DOHH2 (cell line): ENCODE data around the gene SRBD1.

Experiments used
- H3F3A ChIP-seq: fragments of 200-600 bp; sonication (generic), shearing (Covaris generic); 2 replicates; pipeline ENCODE4 v1.6.0; 2016; ENCODE audit warnings: antibody characterized with exemption, mild to moderate bottlenecking; ENCODE audit not compliant: control insufficient read depth, insufficient read depth
- H3K27ac ChIP-seq: fragments of 200-600 bp; sonication (generic); 2 replicates; pipeline ENCODE4 v1.5.1; 2014; ENCODE audit warnings: low read depth, mild to moderate bottlenecking, low read length, moderate library complexity
- H3K27me3 ChIP-seq: fragments of 200-600 bp; sonication (generic); 2 replicates; pipeline ENCODE4 v1.6.1; 2014; ENCODE audit warnings: mild to moderate bottlenecking, low read length, mixed read lengths; ENCODE audit not compliant: control insufficient read depth
- H3K36me3 ChIP-seq: fragments of 200-600 bp; sonication (generic); 2 replicates; pipeline ENCODE4 v1.6.1; 2014; ENCODE audit warnings: mild to moderate bottlenecking, low read length, moderate library complexity, mixed read lengths; ENCODE audit not compliant: control insufficient read depth
- H3K4me1 ChIP-seq: fragments of 200-600 bp; sonication (generic); 2 replicates; pipeline ENCODE4 v1.6.1; 2014; ENCODE audit warnings: mild to moderate bottlenecking, low read length, mixed read lengths; ENCODE audit not compliant: control insufficient read depth
- H3K4me2 ChIP-seq: fragments of 200-600 bp; sonication (generic); 2 replicates; pipeline ENCODE4 v1.6.0; 2014; ENCODE audit warnings: mild to moderate bottlenecking, low read length, moderate library complexity
- H3K4me3 ChIP-seq: fragments of 200-600 bp; sonication (generic); 2 replicates; pipeline ENCODE4 v1.5.1; 2014; ENCODE audit warnings: mild to moderate bottlenecking, low read length, mixed read lengths
- H3K79me2 ChIP-seq: fragments of 200-600 bp; sonication (generic); 2 replicates; pipeline ENCODE4 v1.6.1; 2014; ENCODE audit warnings: mild to moderate bottlenecking, low read length, mixed read lengths; ENCODE audit not compliant: control insufficient read depth
- H3K9me2 ChIP-seq: fragments of 200-600 bp; sonication (generic); replicated peaks from 2 replicates; pipeline ENCODE4 v1.6.1; 2014; ENCODE audit warnings: mild to moderate bottlenecking, low read length, mixed read lengths; ENCODE audit not compliant: control insufficient read depth
- H3K9me3 ChIP-seq: fragments of 200-600 bp; sonication (generic); 2 replicates; pipeline ENCODE4 v1.6.1; 2014; ENCODE audit warnings: antibody characterized with exemption, low read length, mixed read lengths; ENCODE audit not compliant: control insufficient read depth, insufficient read depth
- H4K20me1 ChIP-seq: fragments of 200-600 bp; sonication (generic); 2 replicates; pipeline ENCODE4 v1.6.0; 2014; ENCODE audit warnings: low read depth, mild to moderate bottlenecking, antibody characterized with exemption, low read length, moderate library complexity; ENCODE audit not compliant: control insufficient read depth, insufficient read depth
- CTCF ChIP-seq: fragments of 200-600 bp; sonication (generic); IDR thresholded peaks from one replicate; pipeline ENCODE4 v1.5.1; 2014; ENCODE audit warnings: antibody characterized with exemption, mild to moderate bottlenecking, low read depth, low read length; ENCODE audit not compliant: poor library complexity, severe bottlenecking
- EZH2phosphoT487 ChIP-seq: fragments of 200-600 bp; sonication (generic); IDR thresholded peaks from 2 replicates; pipeline ENCODE4 v1.6.1; 2017; ENCODE audit warnings: borderline replicate concordance, mild to moderate bottlenecking, antibody characterized with exemption, low read length, moderate library complexity, mixed read lengths

Gene SRBD1

GRCh38 chr2:45631319-45631718 lies 20.3 kb upstream of the SRBD1 start:
- Histone ChIP-seq H3K9me3 (no peaks in the 10 kb centered on the region), H3K79me2 (no peaks in the 10 kb centered on the region), H3F3A (no peaks in the 10 kb centered on the region), H3K27ac (no peak overlapping the region), H3K36me3 (no peaks in the 10 kb centered on the region), H3K4me1 (no peaks in the 10 kb centered on the region), H3K4me3 (no peak overlapping the region), H3K27me3 (peaks cover 56% of the 10 kb centered on the region), H3K4me2 (no peak overlapping the region), H4K20me1 (no peaks in the 10 kb centered on the region), H3K9me2 (no peaks in the 10 kb centered on the region)
- TF ChIP-seq CTCF (no peak), EZH2phosphoT487 (no peak)

- Histone ChIP-seq H3F3A (no peaks in the 10 kb centered on the region), H3K4me1 (no peaks in the 10 kb centered on the region), H3K9me2 (no peaks in the 10 kb centered on the region), H3K9me3 (no peaks in the 10 kb centered on the region), H3K4me2 (no peak overlapping the region), H3K27me3 (peaks cover 59% of the 10 kb centered on the region), H3K36me3 (no peaks in the 10 kb centered on the region), H3K79me2 (no peaks in the 10 kb centered on the region), H3K27ac (no peak overlapping the region), H3K4me3 (no peak overlapping the region), H4K20me1 (no peaks in the 10 kb centered on the region)
- no peak for TF ChIP-seq EZH2phosphoT487
- no peak for TF ChIP-seq CTCF
These were observed 18.9 kb upstream of the SRBD1 start for GRCh38 chr2:45629971-45630370.

GRCh38 chr2:45627911-45628310 lies 16.8 kb upstream of the SRBD1 start:
- H3K27me3 ChIP-seq, result peaks cover 51% of the 10 kb centered on the region
- TF ChIP-seq CTCF (no peak), EZH2phosphoT487 (no peak)

More at GRCh38 chr2:45627911-45628310, 16.8 kb upstream of the SRBD1 start:
- no peak overlapping the region for H3K4me2 ChIP-seq
- no peaks in the 10 kb centered on the region for H3K79me2 ChIP-seq
- H4K20me1 ChIP-seq, result no peaks in the 10 kb centered on the region
- H3K4me3 ChIP-seq, result no peak overlapping the region
- no peaks in the 10 kb centered on the region for H3K36me3 ChIP-seq
- no peaks in the 10 kb centered on the region for H3F3A ChIP-seq
- no peak overlapping the region for H3K27ac ChIP-seq
- H3K9me3 ChIP-seq, result no peaks in the 10 kb centered on the region
- no peaks in the 10 kb centered on the region for H3K4me1 ChIP-seq
- no peaks in the 10 kb centered on the region for H3K9me2 ChIP-seq
